Pancreas (tissue), 10 donors: Measurements from ENCODE around the gene ZBTB18. TPM values are rescaled to one million over a fixed set of nuclear protein-coding genes. Genes with fewer than 3 reads are reported as not detected.

Source experiments
- ATAC-seq, 4 donors: fragments of 200-7000 bp; cut with Tn5 transposase; one replicate each; pipeline versions ENCODE4 v1.8.0 to v1.9.1; 2020; ENCODE audit warnings: mild to moderate bottlenecking in 4 of 4, moderate library complexity in 4 of 4
- DNase-seq, 6 donors: peaks; one replicate each; pipeline ENCODE4 v3.0.0-alpha.2; 2020
- FAIRE-seq: peaks from 2 replicates; lab custom pipeline; 2012; peaks lifted over from hg19 to GRCh38; lab: Jason Lieb, UNC
- H3K27ac ChIP-seq, 4 donors: fragments of 200-600 bp; sonication (generic); 1 replicate in 3 of 4; 2 replicates in 1 of 4; pipeline versions ENCODE4 v1.5.0 to v1.8.0; 2020
- H3K27me3 ChIP-seq, 4 donors: fragments of 200-600 bp; one replicate each; pipeline ENCODE4 v1.8.0; 2021
- H3K36me3 ChIP-seq, 3 donors: fragments of 200-600 bp; sonication (generic) in 1 of 3; one replicate each; pipeline versions ENCODE4 v1.5.0 to v1.8.0; 2020 to 2021
- H3K4me1 ChIP-seq, 3 donors: fragments of 200-600 bp; one replicate each; pipeline ENCODE4 v1.8.0; 2021
- H3K4me3 ChIP-seq, 4 donors: fragments of 200-600 bp; sonication (generic) in 2 of 4; one replicate each; pipeline versions ENCODE4 v1.5.0 to v1.8.0; 2020 to 2021
- H3K9me3 ChIP-seq, 4 donors: fragments of 200-600 bp; one replicate each; pipeline ENCODE4 v1.8.0; 2021
- WGBS, 2 donors: extraction: QIAGEN DNeasy Blood & Tissue Kit; methylation state at CpG; one replicate each; pipeline ENCODE4 v1.1.7; 2013; 5-methylcytosine and 5-hydroxymethylcytosine counted together
- intact Hi-C, 3 donors: fragments of 100-400 bp; cut with DNase I; formaldehyde crosslinking; loops; one replicate each; pipeline versions ENCODE4 v1.11.1 to v1.14.2; 2022
- polyA plus RNA-seq, 2 donors: library from polyadenylated mRNA; stranded (reverse); fragments of 200-250 nt; gene quantifications; one replicate each; pipeline ENCODE4 v1.2.3, GENCODE V29; 2013
- total RNA-seq, 6 donors: library from RNA; stranded (reverse); fragmentation: NEBNext Ultra II Directional in 4 of 6; extraction: Animal tissue kit (Norgen Biotek cat#: 25700) in 4 of 6; gene quantifications; one replicate each; pipeline versions ENCODE4 v1.2.1 to v1.2.4, GENCODE V29; 2021 to 2023
- TF ChIP-seq, protein P1 (sequence below), 4 donors: fragments of 200-600 bp; sonication (generic) in 3 of 4; IDR thresholded peaks; one replicate each; pipeline versions ENCODE4 v1.5.0 to v1.8.0; 2021; ENCODE audit warnings: antibody characterized with exemption in 4 of 4
- donor health status: healthy with polysubstance abuse.
- donor health status: DM: no; HTN: no; CAD: no; lungs with moderate emphysema.
- donor health status: DM: no; HTN: no; CAD: no.
- donor health status: control.
- donor health status: control.
- donor health status: Bipolar disorder and iron deficiency.
- donor health status: DM: yes; HTN: yes; CAD: no.
- donor health status: DM: no; HTN: no; CAD: no.
- donor health status: DM: no; HTN: no; CAD: no.
- donor health status: DM: yes; HTN: yes; CAD: no.

The ZBTB18 gene
- total and polyA plus RNA-seq, 8 donors, result 12.8 to 18.5 (median 14.5) TPM

- ATAC-seq (no peak), FAIRE-seq (no peak), DNase-seq (no peak)
- TF ChIP-seq, protein P1, sequence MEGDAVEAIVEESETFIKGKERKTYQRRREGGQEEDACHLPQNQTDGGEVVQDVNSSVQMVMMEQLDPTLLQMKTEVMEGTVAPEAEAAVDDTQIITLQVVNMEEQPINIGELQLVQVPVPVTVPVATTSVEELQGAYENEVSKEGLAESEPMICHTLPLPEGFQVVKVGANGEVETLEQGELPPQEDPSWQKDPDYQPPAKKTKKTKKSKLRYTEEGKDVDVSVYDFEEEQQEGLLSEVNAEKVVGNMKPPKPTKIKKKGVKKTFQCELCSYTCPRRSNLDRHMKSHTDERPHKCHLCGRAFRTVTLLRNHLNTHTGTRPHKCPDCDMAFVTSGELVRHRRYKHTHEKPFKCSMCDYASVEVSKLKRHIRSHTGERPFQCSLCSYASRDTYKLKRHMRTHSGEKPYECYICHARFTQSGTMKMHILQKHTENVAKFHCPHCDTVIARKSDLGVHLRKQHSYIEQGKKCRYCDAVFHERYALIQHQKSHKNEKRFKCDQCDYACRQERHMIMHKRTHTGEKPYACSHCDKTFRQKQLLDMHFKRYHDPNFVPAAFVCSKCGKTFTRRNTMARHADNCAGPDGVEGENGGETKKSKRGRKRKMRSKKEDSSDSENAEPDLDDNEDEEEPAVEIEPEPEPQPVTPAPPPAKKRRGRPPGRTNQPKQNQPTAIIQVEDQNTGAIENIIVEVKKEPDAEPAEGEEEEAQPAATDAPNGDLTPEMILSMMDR (IDR thresholded peaks at IDR 0.05), result no peak
- Histone ChIP-seq H3K27me3 (no peaks in the 10 kb centered on the region), H3K4me1 (no peaks in the 10 kb centered on the region), H3K27ac (no peak overlapping the region), H3K9me3 (no peaks in the 10 kb centered on the region), H3K36me3 (no peaks in the 10 kb centered on the region), H3K4me3 (no peak overlapping the region)
- intact Hi-C loops, result no loop called here
- WGBS, 2 donors, result 78 to 79% methylated on average over 6 of the region's 6 CpGs
Measured at GRCh38 chr1:244010191-244010590, 40.9 kb upstream of the ZBTB18 start.

- H3K27me3 ChIP-seq, result no peaks in the 10 kb centered on the region
Measured at GRCh38 chr1:244010703-244011123, 40.4 kb upstream of the ZBTB18 start.

DNA sequence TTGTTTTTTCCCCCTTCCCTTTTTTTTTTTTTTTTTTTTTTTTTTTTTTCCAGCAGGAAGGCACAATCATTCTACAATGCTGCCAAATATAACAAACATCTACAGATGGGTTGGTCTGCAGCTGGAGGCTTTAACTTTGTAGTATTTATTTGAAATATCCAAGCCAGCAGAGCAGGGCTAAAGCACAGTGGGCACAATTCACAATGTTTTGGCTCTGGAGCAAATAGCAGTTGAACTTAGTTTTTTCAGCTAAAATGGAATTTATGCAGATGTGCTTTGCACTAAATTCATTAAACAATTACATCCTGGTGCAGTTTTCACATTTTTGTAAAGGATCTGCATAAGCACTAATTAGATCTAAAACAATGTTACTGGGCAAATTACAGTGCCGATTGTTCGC is 39.8 kb upstream of the ZBTB18 start:
- Histone ChIP-seq H3K36me3 (no peaks in the 10 kb centered on the region), H3K27me3 (no peaks in the 10 kb centered on the region), H3K27ac (no peak overlapping the region), H3K4me1 (no peaks in the 10 kb centered on the region), H3K9me3 (no peaks in the 10 kb centered on the region), H3K4me3 (no peak overlapping the region)
- TF ChIP-seq, protein P1 (IDR thresholded peaks at IDR 0.05), result no peak
- intact Hi-C loops, result no loop called here
- ATAC-seq, result no peak
- FAIRE-seq, result no peak
- DNase-seq, result no peak
- WGBS, 2 donors, result 83 to 89% methylated on average over 2 of the region's 2 CpGs

More at GRCh38 chr1:244010703-244011123, 40.4 kb upstream of the ZBTB18 start:
- no peak for DNase-seq
- Histone ChIP-seq H3K9me3 (no peaks in the 10 kb centered on the region), H3K4me3 (no peak overlapping the region), H3K36me3 (no peaks in the 10 kb centered on the region), H3K4me1 (no peaks in the 10 kb centered on the region), H3K27ac (no peak overlapping the region)
- WGBS, 2 donors, result 48 to 49% methylated on average over 2 of the region's 2 CpGs
- FAIRE-seq, result no peak
- intact Hi-C loops, result no loop called here
- no peak for ATAC-seq
- TF ChIP-seq, protein P1 (IDR thresholded peaks at IDR 0.05), result no peak

GRCh38 chr1:244011786-244012185 is 39.3 kb upstream of the ZBTB18 start:
- no peaks in the 10 kb centered on the region for H3K4me1 ChIP-seq
- intact Hi-C loops, result no loop called here

DNA sequence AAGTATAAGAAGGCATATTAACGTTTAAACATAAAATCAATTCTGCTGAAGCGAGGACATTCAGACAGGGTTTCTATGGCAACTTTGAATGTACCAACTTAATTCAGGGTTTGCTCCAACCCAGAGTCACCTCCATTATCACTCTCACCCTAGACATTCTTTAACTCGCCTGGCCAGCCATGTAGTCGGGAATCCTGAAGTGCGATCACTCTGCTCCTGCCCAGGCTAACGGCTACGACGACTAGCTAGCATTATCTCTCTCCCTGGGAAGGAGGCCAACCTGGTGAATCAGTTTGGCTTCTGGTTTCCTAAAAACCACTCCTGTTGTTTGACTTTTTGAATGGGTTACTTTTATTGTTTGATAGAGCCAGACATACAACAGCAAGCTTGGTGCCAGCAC is 38.9 kb upstream of the ZBTB18 start:
- peak in 1 of 4 donors; percentile 51 for ATAC-seq
- FAIRE-seq, result no peak

More at GRCh38 chr1:244011786-244012185, 39.3 kb upstream of the ZBTB18 start:
- Histone ChIP-seq H3K27me3 (no peaks in the 10 kb centered on the region), H3K36me3 (no peaks in the 10 kb centered on the region), H3K9me3 (no peaks in the 10 kb centered on the region), H3K4me3 (no peak overlapping the region), H3K27ac (no peak overlapping the region)
- no peak for FAIRE-seq
- no peak for DNase-seq
- TF ChIP-seq, protein P1 (IDR thresholded peaks at IDR 0.05), result no peak
- WGBS, 2 donors, result 32 to 41% methylated on average over 6 of the region's 6 CpGs
- ATAC-seq, result no peak

More for the DNA sequence above, 38.9 kb upstream of the ZBTB18 start:
- H3K4me3 ChIP-seq, result no peak overlapping the region
- no peaks in the 10 kb centered on the region for H3K9me3 ChIP-seq
- WGBS, 2 donors, result 19 to 23% methylated on average over 8 of the region's 8 CpGs
- H3K27ac ChIP-seq, result no peak overlapping the region
- no peak for DNase-seq
- H3K27me3 ChIP-seq, result no peaks in the 10 kb centered on the region
- intact Hi-C loops, result no loop called here
- H3K4me1 ChIP-seq, result no peaks in the 10 kb centered on the region
- H3K36me3 ChIP-seq, result no peaks in the 10 kb centered on the region
- TF ChIP-seq, protein P1 (IDR thresholded peaks at IDR 0.05), result no peak
